ENCODE data around the gene KCNJ9.

- TF ChIP-seq CTCF (IDR thresholded peaks at IDR 0.05) (no peak), POLR2AphosphoS5 (IDR thresholded peaks at IDR 0.05) (no peak), POLR2A (IDR thresholded peaks at IDR 0.05) (no peak)
Observed at GRCh38 chr1:160050619-160051018, 30.7 kb upstream of the KCNJ9 start.
